Measurements from ENCODE around the gene NDFIP1.

NDFIP1 gene

GRCh38 chr5:142175039-142175438, 66.5 kb downstream of the NDFIP1 start:
- CTCF ChIA-PET, result interaction anchor here (1.2 kb wide), 1 partner anchor 371 kb away, joined by 3 read pairs; no protein-coding TSS in a partner anchor
- POLR2A ChIA-PET, result no interaction called here

GRCh38 chr5:142175461-142176142, 67.0 kb downstream of the NDFIP1 start:
- no peak for TF ChIP-seq CTCF (IDR thresholded peaks at IDR 0.05; ENCODE audit: insufficient read depth, low read length, missing control alignments)
- no peak for DNase-seq (ENCODE audit: low read depth, low spot score)
- POLR2A ChIA-PET, result no interaction called here
- H3K4me3 ChIP-seq (ENCODE audit: low read depth, low read length), result no peak overlapping the region
- CTCF ChIA-PET, result interaction anchor here (1.2 to 1.3 kb wide), 2 partner anchors 24 to 370 kb away, joined by 3 to 5 read pairs; no protein-coding TSS in a partner anchor

More at GRCh38 chr5:142175039-142175438, 66.5 kb downstream of the NDFIP1 start:
- no peak for TF ChIP-seq CTCF (IDR thresholded peaks at IDR 0.05; ENCODE audit: insufficient read depth, low read length, missing control alignments)
- DNase-seq (ENCODE audit: low read depth, low spot score), result no peak
- no peak overlapping the region for H3K4me3 ChIP-seq (ENCODE audit: low read depth, low read length)

- no peak for DNase-seq (ENCODE audit: low read depth, low spot score)
- POLR2A ChIA-PET, result no interaction called here
- H3K4me3 ChIP-seq (ENCODE audit: low read depth, low read length), result no peak overlapping the region
- CTCF ChIA-PET, result interaction anchor here (1.3 kb wide), 1 partner anchor 25 kb away, joined by 5 read pairs; no protein-coding TSS in a partner anchor
- TF ChIP-seq CTCF (IDR thresholded peaks at IDR 0.05; ENCODE audit: insufficient read depth, low read length, missing control alignments), result no peak
Observed at GRCh38 chr5:142176255-142176654, 67.7 kb downstream of the NDFIP1 start.

GRCh38 chr5:142178651-142179050, 70.1 kb downstream of the NDFIP1 start:
- no peak for TF ChIP-seq CTCF (IDR thresholded peaks at IDR 0.05; ENCODE audit: insufficient read depth, low read length, missing control alignments)
- ChIA-PET POLR2A (no interaction called here), CTCF (interaction anchor here (0.8 to 1.0 kb wide), 2 partner anchors 8 to 26 kb away, joined by 3 read pairs; no protein-coding TSS in a partner anchor)
- DNase-seq (ENCODE audit: low read depth, low spot score), result no peak
- H3K4me3 ChIP-seq (ENCODE audit: low read depth, low read length), result no peak overlapping the region

GRCh38 chr5:142179776-142180387, 71.3 kb downstream of the NDFIP1 start:
- ChIA-PET POLR2A (no interaction called here), CTCF (no interaction called here)
- DNase-seq (ENCODE audit: low read depth, low spot score), result no peak
- H3K4me3 ChIP-seq (ENCODE audit: low read depth, low read length), result no peak overlapping the region
- TF ChIP-seq CTCF (IDR thresholded peaks at IDR 0.05; ENCODE audit: insufficient read depth, low read length, missing control alignments), result no peak

- no peak for DNase-seq (ENCODE audit: low read depth, low spot score)
Observed at GRCh38 chr5:142181096-142181495, 72.5 kb downstream of the NDFIP1 start.

More at GRCh38 chr5:142181096-142181495, 72.5 kb downstream of the NDFIP1 start:
- no peak overlapping the region for H3K4me3 ChIP-seq (ENCODE audit: low read depth, low read length)
- ChIA-PET POLR2A (no interaction called here), CTCF (no interaction called here)
- TF ChIP-seq CTCF (IDR thresholded peaks at IDR 0.05; ENCODE audit: insufficient read depth, low read length, missing control alignments), result no peak
